Loucy (cell line): ENCODE measurements around the gene GNA14.

Experiments
- H2AFZ ChIP-seq: fragments of 200-600 bp; sonication (generic); 2 replicates; pipeline ENCODE4 v1.6.0; 2016; ENCODE audit warnings: antibody characterized with exemption, mild to moderate bottlenecking, low read length, moderate library complexity
- H3F3A ChIP-seq: fragments of 200-600 bp; 2 replicates; pipeline ENCODE4 v1.6.0; 2016; ENCODE audit warnings: antibody characterized with exemption, low read depth, mild to moderate bottlenecking
- H3K27me3 ChIP-seq: fragments of 200-600 bp; sonication (generic); 2 replicates; pipeline ENCODE4 v1.6.1; 2014; ENCODE audit warnings: low read length, mild to moderate bottlenecking; ENCODE audit not compliant: insufficient read depth, poor library complexity, severe bottlenecking
- H3K36me3 ChIP-seq: fragments of 200-600 bp; sonication (generic); 2 replicates; pipeline ENCODE4 v1.6.1; 2016; ENCODE audit warnings: low read length; ENCODE audit not compliant: insufficient read depth
- H3K4me1 ChIP-seq: fragments of 200-600 bp; sonication (generic); 2 replicates; pipeline ENCODE4 v1.5.1; 2014; ENCODE audit warnings: low read length, mild to moderate bottlenecking; ENCODE audit not compliant: insufficient read depth, poor library complexity, severe bottlenecking
- H3K4me2 ChIP-seq: fragments of 200-600 bp; sonication (generic); 2 replicates; pipeline ENCODE4 v1.6.0; 2014; ENCODE audit warnings: antibody characterized with exemption, low read length, low read depth, mild to moderate bottlenecking; ENCODE audit not compliant: poor library complexity, severe bottlenecking
- H3K4me3 ChIP-seq: fragments of 200-600 bp; sonication (generic); 2 replicates; pipeline ENCODE4 v1.5.1; 2014; ENCODE audit warnings: low read length, mild to moderate bottlenecking, mixed read lengths; ENCODE audit not compliant: poor library complexity, severe bottlenecking
- H3K79me2 ChIP-seq: fragments of 200-600 bp; sonication (generic); 2 replicates; pipeline ENCODE4 v1.6.1; 2014; ENCODE audit warnings: low read length; ENCODE audit not compliant: insufficient read depth
- H3K9ac ChIP-seq: fragments of 200-600 bp; sonication (generic); 2 replicates; pipeline ENCODE4 v1.6.0; 2014; ENCODE audit warnings: mild to moderate bottlenecking, low read depth, low read length, moderate library complexity; ENCODE audit not compliant: poor library complexity, severe bottlenecking
- H3K9me2 ChIP-seq: fragments of 200-600 bp; sonication (generic); replicated peaks from 2 replicates; pipeline ENCODE4 v1.6.1; 2016; ENCODE audit warnings: low read depth, low read length, mixed read lengths
- H3K9me3 ChIP-seq: fragments of 200-600 bp; sonication (generic); 2 replicates; pipeline ENCODE4 v1.6.1; 2014; ENCODE audit warnings: mild to moderate bottlenecking, antibody characterized with exemption, low read length, low read depth; ENCODE audit not compliant: insufficient read depth
- H4K20me1 ChIP-seq: fragments of 200-600 bp; sonication (generic); 2 replicates; pipeline ENCODE4 v1.6.0; 2014; ENCODE audit warnings: antibody characterized with exemption, low read length, mild to moderate bottlenecking; ENCODE audit not compliant: insufficient read depth, poor library complexity, severe bottlenecking
- EZH2phosphoT487 ChIP-seq: fragments of 200-600 bp; IDR thresholded peaks from 2 replicates; pipeline ENCODE4 v1.6.1; 2018; ENCODE audit warnings: antibody characterized with exemption, mild to moderate bottlenecking, moderate library complexity, borderline replicate concordance
- TF ChIP-seq, protein P1 (sequence below): fragments of 200-600 bp; sonication (generic); conservative IDR thresholded peaks from 2 replicates; pipeline ENCODE4 v1.5.1; 2014; ENCODE audit warnings: mild to moderate bottlenecking, antibody characterized with exemption, low read length

Gene GNA14

DNA sequence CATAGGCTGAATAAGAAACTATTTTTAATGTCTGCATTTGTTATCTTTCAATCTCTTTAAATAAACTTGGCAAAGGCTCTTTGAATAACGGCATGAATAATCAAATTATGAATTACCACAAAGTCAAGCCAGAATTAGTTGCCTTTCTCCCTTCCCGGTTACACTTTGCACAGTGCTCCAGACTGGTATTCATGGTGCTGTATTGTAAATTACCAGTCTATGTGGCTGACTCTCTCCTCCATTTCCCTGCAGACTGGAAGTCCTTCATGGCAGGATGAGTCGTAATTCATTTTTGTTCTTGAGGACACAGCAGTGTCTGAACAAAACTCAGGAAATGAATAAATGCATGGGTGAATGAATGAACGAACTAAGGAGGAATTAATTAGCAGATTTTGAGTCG is 142.9 kb downstream of the GNA14 start:
- Histone ChIP-seq H3K4me1 (no peaks in the 10 kb centered on the region), H3F3A (no peaks in the 10 kb centered on the region), H3K9me2 (no peaks in the 10 kb centered on the region), H2AFZ (no peak overlapping the region), H3K36me3 (no peaks in the 10 kb centered on the region), H3K4me2 (no peak overlapping the region), H3K9me3 (no peaks in the 10 kb centered on the region), H4K20me1 (no peaks in the 10 kb centered on the region), H3K4me3 (no peak overlapping the region), H3K27me3 (no peaks in the 10 kb centered on the region), H3K9ac (no peak overlapping the region), H3K79me2 (no peaks in the 10 kb centered on the region)
- no peak for TF ChIP-seq EZH2phosphoT487
- TF ChIP-seq, protein P1, sequence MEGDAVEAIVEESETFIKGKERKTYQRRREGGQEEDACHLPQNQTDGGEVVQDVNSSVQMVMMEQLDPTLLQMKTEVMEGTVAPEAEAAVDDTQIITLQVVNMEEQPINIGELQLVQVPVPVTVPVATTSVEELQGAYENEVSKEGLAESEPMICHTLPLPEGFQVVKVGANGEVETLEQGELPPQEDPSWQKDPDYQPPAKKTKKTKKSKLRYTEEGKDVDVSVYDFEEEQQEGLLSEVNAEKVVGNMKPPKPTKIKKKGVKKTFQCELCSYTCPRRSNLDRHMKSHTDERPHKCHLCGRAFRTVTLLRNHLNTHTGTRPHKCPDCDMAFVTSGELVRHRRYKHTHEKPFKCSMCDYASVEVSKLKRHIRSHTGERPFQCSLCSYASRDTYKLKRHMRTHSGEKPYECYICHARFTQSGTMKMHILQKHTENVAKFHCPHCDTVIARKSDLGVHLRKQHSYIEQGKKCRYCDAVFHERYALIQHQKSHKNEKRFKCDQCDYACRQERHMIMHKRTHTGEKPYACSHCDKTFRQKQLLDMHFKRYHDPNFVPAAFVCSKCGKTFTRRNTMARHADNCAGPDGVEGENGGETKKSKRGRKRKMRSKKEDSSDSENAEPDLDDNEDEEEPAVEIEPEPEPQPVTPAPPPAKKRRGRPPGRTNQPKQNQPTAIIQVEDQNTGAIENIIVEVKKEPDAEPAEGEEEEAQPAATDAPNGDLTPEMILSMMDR: no peak

DNA sequence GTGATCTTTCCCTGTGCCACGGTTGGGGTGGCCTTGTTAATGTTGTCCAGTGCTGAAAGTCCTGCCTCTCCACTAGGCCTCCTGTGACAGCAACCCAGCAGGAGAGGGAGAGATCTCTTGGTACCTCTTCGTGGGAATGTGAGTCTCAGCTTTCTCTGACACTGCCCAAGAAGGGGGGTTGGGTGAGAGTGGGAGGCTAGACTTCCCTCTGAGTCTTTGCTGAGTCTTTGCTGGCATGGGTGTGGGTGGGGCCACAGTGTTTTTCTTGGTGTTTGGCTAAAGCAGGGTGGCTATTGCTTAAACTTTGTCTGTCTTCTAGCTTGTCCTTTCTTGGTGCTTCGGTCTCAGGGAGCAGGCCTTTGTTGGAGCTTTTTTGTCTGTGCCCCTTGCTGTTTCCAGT is 145.6 kb downstream of the GNA14 start:
- H3K79me2 ChIP-seq: no peaks in the 10 kb centered on the region
- no peaks in the 10 kb centered on the region for H4K20me1 ChIP-seq
- H3K4me3 ChIP-seq: no peak overlapping the region
- no peaks in the 10 kb centered on the region for H3K9me2 ChIP-seq
- no peak overlapping the region for H2AFZ ChIP-seq
- TF ChIP-seq, protein P1: no peak
- no peak for TF ChIP-seq EZH2phosphoT487
- no peak overlapping the region for H3K9ac ChIP-seq
- no peak overlapping the region for H3K4me2 ChIP-seq
- no peaks in the 10 kb centered on the region for H3K4me1 ChIP-seq
- no peaks in the 10 kb centered on the region for H3K27me3 ChIP-seq
- H3K9me3 ChIP-seq: no peaks in the 10 kb centered on the region
- no peaks in the 10 kb centered on the region for H3K36me3 ChIP-seq
- no peaks in the 10 kb centered on the region for H3F3A ChIP-seq

DNA sequence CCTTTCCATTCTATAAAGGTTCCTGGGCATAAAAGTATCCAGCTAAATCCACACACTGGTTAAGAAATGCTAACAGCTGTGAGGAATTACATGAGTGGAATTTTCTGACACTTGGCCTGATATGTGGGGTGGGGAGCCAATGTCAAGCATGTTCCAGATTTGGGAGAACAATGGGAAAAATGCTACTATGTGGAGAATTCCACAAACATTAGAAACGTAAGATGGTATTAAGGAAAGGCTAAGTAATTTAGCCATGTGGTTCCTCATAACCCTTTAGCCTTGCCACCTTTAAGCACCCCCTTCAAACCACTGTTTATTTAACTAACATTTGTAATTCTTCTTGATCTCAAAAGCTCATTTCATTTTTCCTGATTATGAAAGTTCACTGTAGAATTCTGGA is 149.2 kb downstream of the GNA14 start:
- no peak overlapping the region for H3K4me2 ChIP-seq
- TF ChIP-seq EZH2phosphoT487: no peak
- TF ChIP-seq, protein P1: no peak

More for the DNA sequence above, 149.2 kb downstream of the GNA14 start:
- Histone ChIP-seq H2AFZ (no peak overlapping the region), H4K20me1 (no peaks in the 10 kb centered on the region), H3K4me1 (no peaks in the 10 kb centered on the region), H3K9me3 (no peaks in the 10 kb centered on the region), H3K4me3 (no peak overlapping the region), H3K9me2 (no peaks in the 10 kb centered on the region), H3K79me2 (no peaks in the 10 kb centered on the region), H3K36me3 (no peaks in the 10 kb centered on the region), H3K9ac (no peak overlapping the region), H3F3A (no peaks in the 10 kb centered on the region), H3K27me3 (no peaks in the 10 kb centered on the region)
